ENCODE results near the gene PMAIP1. TPM values are rescaled to one million over a fixed set of nuclear protein-coding genes. Genes with fewer than 3 reads are reported as not detected.

The PMAIP1 gene
- total and polyA plus RNA-seq, 2 of the 8 experiments (the other 6 are each of a cell fraction or from before 2014, with no cell fraction given), result 51.7 to 84.1 TPM

- DNase-seq (ENCODE audit: low read depth in 1 of 2, low spot score in 2 of 2), result no peak
- Histone ChIP-seq H4K20me1 (replicated peaks in 1 of 2; ENCODE audit: control insufficient read depth in 1 of 2, insufficient read depth in 2 of 2, low read length in 2 of 2) (peaks cover 3 to 5% of the 10 kb centered on the region in 2 experiments), H2BK12ac (ENCODE audit: low read depth, low read length) (peak overlapping the region; percentile 98; the same call in 1 of the 2 replicates), H3K18ac (ENCODE audit: extremely low read depth, low read length) (peak overlapping the region; percentile 84; the same call in 1 of the 2 replicates), H3K27ac (ENCODE audit: low read depth, low read length) (peak overlapping the region; percentile 57; the same call in 1 of the 2 replicates), H2BK120ac (replicated peaks; ENCODE audit: low read depth, low read length) (peak overlapping the region; percentile 36), H3K56ac (replicated peaks; ENCODE audit: insufficient read length, low read depth, low read length) (no peak overlapping the region), H3K4me2 (ENCODE audit: insufficient read depth in 1 of 2, low read depth in 2 of 2, low read length in 2 of 2) (peak overlapping the region; percentile 70 to 99), H4K8ac (ENCODE audit: extremely low read depth, insufficient read depth, low read length) (no peak overlapping the region; the same call in 1 of the 2 replicates), H3K23ac (ENCODE audit: insufficient read length) (no peak overlapping the region), H3K9me3 (ENCODE audit: insufficient read depth in 2 of 2, low read depth in 1 of 2, low read length in 1 of 2) (no peaks in the 10 kb centered on the region), H3K27me3 (replicated peaks in 1 of 4; ENCODE audit: control insufficient read depth in 3 of 4, extremely low read depth in 1 of 4, insufficient read depth in 3 of 4, low read length in 3 of 4) (peaks cover 0 to 6% (median 0%) of the 10 kb centered on the region in 4 experiments; a peak in 2 of 7 replicates), H4K91ac (replicated peaks; ENCODE audit: insufficient read length, low read length) (peak overlapping the region; percentile 87), H2AK5ac (ENCODE audit: low read depth, low read length) (no peak overlapping the region; the same call in 1 of the 2 replicates), H2BK15ac (ENCODE audit: low read length) (no peak overlapping the region; the same call in 1 of the 2 replicates), H2BK20ac (ENCODE audit: low read length) (peak overlapping the region; percentile 53; the same call in 1 of the 2 replicates), H3K79me1 (ENCODE audit: low read depth, low read length) (no peaks in the 10 kb centered on the region), H3K23me2 (ENCODE audit: low read depth, low read length) (peaks cover 11% of the 10 kb centered on the region), H2AFZ (ENCODE audit: low read length) (no peak overlapping the region), H3K4me1 (replicated peaks in 1 of 4; ENCODE audit: control insufficient read depth in 3 of 4, insufficient read depth in 4 of 4, low read length in 3 of 4) (peaks cover 2 to 16% (median 7%) of the 10 kb centered on the region in 4 experiments; a peak in 5 of 7 replicates), H3K4me3 (ENCODE audit: extremely low read depth in 1 of 4, insufficient read depth in 2 of 4, low read depth in 3 of 4, low read length in 4 of 4) (peak overlapping the region; percentile 27 to 93 (median 55); a peak in 7 of 8 replicates), H3K9ac (replicated peaks in 1 of 4; ENCODE audit: extremely low read depth in 1 of 4, low read depth in 3 of 4, low read length in 3 of 4) (peak overlapping the region in 2 of 4 experiments; percentile 7 to 68; a peak in 2 of 7 replicates), H4K5ac (ENCODE audit: insufficient read length, low read depth, low read length) (peak overlapping the region; percentile 3), H3K14ac (ENCODE audit: insufficient read length) (no peak overlapping the region), H3K4ac (replicated peaks; ENCODE audit: insufficient read length, low read depth, low read length) (no peak overlapping the region), H3K79me2 (ENCODE audit: control insufficient read depth in 1 of 2, insufficient read depth in 2 of 2, low read length in 2 of 2) (peaks cover 5 to 24% of the 10 kb centered on the region in 2 experiments), H3K36me3 (ENCODE audit: control insufficient read depth in 2 of 4, insufficient read depth in 4 of 4, low read length in 3 of 4) (peaks cover 0 to 4% (median 2%) of the 10 kb centered on the region in 4 experiments; a peak in 4 of 8 replicates), H2BK5ac (ENCODE audit: low read depth, low read length) (peak overlapping the region; percentile 92)
- ChIA-PET CTCF (ENCODE audit: partially characterized antibody) (interaction anchor here (0.6 to 1.7 kb wide), 8 partner anchors 12 to 200 kb away, joined by 3 to 4 read pairs (median 3); partner anchors contain the start of gene CCBE1), POLR2A (ENCODE audit: partially characterized antibody) (interaction anchor here (0.8 to 5.0 kb wide), 9 partner anchors 8 to 122 kb away, joined by 3 to 116 read pairs (median 4); no protein-coding TSS in a partner anchor)
- FAIRE-seq, result peak; percentile 62
- 3% methylated on average over 8 of the region's 9 CpGs; no CpG with 5 or more reads in 1 of the 2 experiments for WGBS, 2 experiments (ENCODE audit: extremely low coverage in 1 of 2, insufficient coverage in 1 of 2, insufficient read length in 1 of 2, insufficient replicate concordance in 2 of 2, low coverage in 1 of 2, low lambda C conversion rate in 2 of 2, missing lambda C conversion rate in 1 of 2)
- no peak for TF ChIP-seq PHF8 (conservative IDR thresholded peaks at IDR 0.05; ENCODE audit: low read depth, low read length)
- TF ChIP-seq YY1 (IDR thresholded peaks at IDR 0.05; ENCODE audit: low read depth, low read length), result no peak
- no peak for TF ChIP-seq HDAC6 (IDR thresholded peaks at IDR 0.05; ENCODE audit: low read depth, low read length)
These were observed 2.4 kb upstream of the PMAIP1 start for GRCh38 chr18:59897321-59897954.
